Stomach (tissue), 9 donors: ENCODE measurements around the gene GAP43. TPM values are rescaled to one million over a fixed set of nuclear protein-coding genes. Genes with fewer than 3 reads are reported as not detected.
A peak's percentile ranks its signal among the peaks of the same experiment; 100 is the strongest.

Source experiments
- DNase-seq, 2 donors: peaks; one replicate each; pipeline versions ENCODE4 v3.0.0 to v3.0.0-alpha.2; 2013 to 2019
- H3K27ac ChIP-seq, 5 donors: fragments of 200-600 bp in 4 of 5; sonication (generic) in 4 of 5; one replicate each; pipeline ENCODE4 v1.5.1; 2013 to 2019; ENCODE audit warnings: mild to moderate bottlenecking in 1 of 5, moderate library complexity in 1 of 5
- H3K27me3 ChIP-seq, 3 donors: fragments of 200-600 bp; sonication (generic); one replicate each; pipeline ENCODE4 v1.5.1; 2017 to 2019; ENCODE audit warnings: mixed run types in 1 of 3
- H3K36me3 ChIP-seq, 4 donors: fragments of 200-600 bp; sonication (generic); 1 replicate in 3 of 4; 2 replicates in 1 of 4; pipeline ENCODE4 v1.5.1; 2016 to 2019
- H3K4me1 ChIP-seq, 4 donors: fragments of 200-600 bp; sonication (generic); one replicate each; pipeline ENCODE4 v1.5.1; 2016 to 2019
- H3K4me3 ChIP-seq, 4 donors: fragments of 200-600 bp; sonication (generic) in 3 of 4; one replicate each; pipeline ENCODE4 v1.5.1; 2016 to 2019; ENCODE audit warnings: mild to moderate bottlenecking in 1 of 4
- H3K9me3 ChIP-seq, 4 donors: fragments of 200-600 bp; sonication (generic); one replicate each; pipeline ENCODE4 v1.5.1; 2016 to 2019
- CTCF ChIP-seq, 7 experiments: fragments of 450-650 bp in 4 of 7; fragments of 200-600 bp in 3 of 7; sonication (generic) in 3 of 7; IDR thresholded peaks; one replicate each; pipeline ENCODE4 v1.5.1; 2016 to 2019; ENCODE audit warnings: antibody characterized with exemption in 7 of 7, control low read depth in 2 of 7, mild to moderate bottlenecking in 1 of 7
- EP300 ChIP-seq: sonication (generic); formaldehyde crosslinking; IDR thresholded peaks from one replicate; pipeline ENCODE4 v1.6.1; 2017; ENCODE audit warnings: antibody characterized with exemption
- POLR2A ChIP-seq, 4 donors: fragments of 450-650 bp; IDR thresholded peaks; one replicate each; pipeline ENCODE4 v1.6.1; 2016; ENCODE audit warnings: antibody characterized with exemption in 4 of 4, control low read depth in 2 of 4, mild to moderate bottlenecking in 1 of 4, moderate library complexity in 1 of 4
- POLR2AphosphoS5 ChIP-seq, 3 donors: sonication (generic); formaldehyde crosslinking; IDR thresholded peaks; one replicate each; pipeline ENCODE4 v1.6.1; 2016; ENCODE audit warnings: antibody characterized with exemption in 3 of 3
- WGBS, 5 donors: extraction: QIAGEN DNeasy Blood & Tissue Kit in 3 of 5; methylation state at CpG; one replicate each; pipeline versions ENCODE4 v1.1.5 to v1.1.7; 2013 to 2018; 5-methylcytosine and 5-hydroxymethylcytosine counted together
- intact Hi-C: fragments of 100-400 bp; cut with DNase I; formaldehyde crosslinking; loops from one replicate; pipeline ENCODE4 v1.15.1; 2023; ENCODE audit warnings: low total_unique reads
- polyA plus RNA-seq, 3 donors: library from polyadenylated mRNA; stranded (reverse); fragments of 200-250 nt; gene quantifications; one replicate each; pipeline ENCODE4 v1.2.3, GENCODE V29; 2013
- total RNA-seq, 5 donors: library from RNA; depleted of rRNA; stranded (reverse); fragments of >200 nt; gene quantifications; one replicate each; pipeline versions ENCODE4 v1.1.0 to v1.2.3, GENCODE V29; 2014 to 2016
- donor health status: healthy with polysubstance abuse.
- donor health status: Bipolar disorder and iron deficiency.
- donor health status: healthy.

Gene GAP43
- total and polyA plus RNA-seq, 8 donors: 1.00 to 4.8 (median 1.4) TPM; not detected in 2

GRCh38 chr3:115713284-115713683 lies 90.0 kb downstream of the GAP43 start:
- H3K27ac ChIP-seq: no peak overlapping the region
- H3K27me3 ChIP-seq: no peaks in the 10 kb centered on the region
- H3K9me3 ChIP-seq: no peaks in the 10 kb centered on the region
- peaks cover 0 to 9% (median 4%) of the 10 kb centered on the region in 4 donors for H3K4me1 ChIP-seq
- no peak overlapping the region for H3K4me3 ChIP-seq
- no peaks in the 10 kb centered on the region for H3K36me3 ChIP-seq
- intact Hi-C loops: no loop called here
- 21 to 45% (median 25%) methylated on average over 5 of the region's 5 CpGs for WGBS, 5 donors
- TF ChIP-seq CTCF (IDR thresholded peaks at IDR 0.05): no peak
- TF ChIP-seq POLR2A (IDR thresholded peaks at IDR 0.05): no peak
- TF ChIP-seq POLR2AphosphoS5 (IDR thresholded peaks at IDR 0.05): no peak
- TF ChIP-seq EP300: no peak
- DNase-seq: peak; percentile 82 to 85

GRCh38 chr3:115715241-115715745 lies 92.0 kb downstream of the GAP43 start:
- intact Hi-C loops: no loop called here
- H3K27me3 ChIP-seq: no peaks in the 10 kb centered on the region
- H3K27ac ChIP-seq: no peak overlapping the region
- H3K4me3 ChIP-seq: no peak overlapping the region
- DNase-seq: no peak
- 84 to 96% (median 94%) methylated on average over 4 of the region's 4 CpGs for WGBS, 5 donors
- H3K9me3 ChIP-seq: no peaks in the 10 kb centered on the region
- peaks cover 0 to 9% (median 4%) of the 10 kb centered on the region in 4 donors for H3K4me1 ChIP-seq
- no peaks in the 10 kb centered on the region for H3K36me3 ChIP-seq
- TF ChIP-seq EP300 (no peak), POLR2A (IDR thresholded peaks at IDR 0.05) (no peak), CTCF (IDR thresholded peaks at IDR 0.05) (no peak), POLR2AphosphoS5 (IDR thresholded peaks at IDR 0.05) (no peak)

- no peaks in the 10 kb centered on the region for H3K36me3 ChIP-seq
- no peaks in the 10 kb centered on the region for H3K4me1 ChIP-seq
- no peak overlapping the region for H3K4me3 ChIP-seq
- H3K27ac ChIP-seq: no peak overlapping the region
- DNase-seq: no peak
- TF ChIP-seq POLR2AphosphoS5 (IDR thresholded peaks at IDR 0.05): no peak
- no peak for TF ChIP-seq EP300
- no peak for TF ChIP-seq CTCF (IDR thresholded peaks at IDR 0.05)
- 70 to 88% (median 81%) methylated on average over 4 of the region's 4 CpGs for WGBS, 5 donors
- H3K9me3 ChIP-seq: no peaks in the 10 kb centered on the region
- intact Hi-C loops: no loop called here
- H3K27me3 ChIP-seq: no peaks in the 10 kb centered on the region
Measured at GRCh38 chr3:115720983-115721382, 97.7 kb downstream of the GAP43 start.

- no peak overlapping the region for H3K4me3 ChIP-seq
- no peaks in the 10 kb centered on the region for H3K27me3 ChIP-seq
- intact Hi-C loops: no loop called here
- no peaks in the 10 kb centered on the region for H3K4me1 ChIP-seq
- H3K36me3 ChIP-seq: no peaks in the 10 kb centered on the region
- H3K9me3 ChIP-seq: no peaks in the 10 kb centered on the region
- WGBS, 5 donors: 92 to 94% (median 93%) methylated on average over 3 of the region's 3 CpGs
- no peak for TF ChIP-seq EP300
- no peak for TF ChIP-seq POLR2AphosphoS5 (IDR thresholded peaks at IDR 0.05)
- no peak for TF ChIP-seq POLR2A (IDR thresholded peaks at IDR 0.05)
- TF ChIP-seq CTCF (IDR thresholded peaks at IDR 0.05): no peak
- H3K27ac ChIP-seq: no peak overlapping the region
- DNase-seq: no peak
Measured at GRCh38 chr3:115725800-115726199, 102.5 kb downstream of the GAP43 start.
